Left ventricle myocardium inferior (tissue), 1 donor: ENCODE results near the gene CELF6. TPM values are rescaled to one million over a fixed set of nuclear protein-coding genes. Genes with fewer than 3 reads are reported as not detected.

ENCODE experiments used
- DNase-seq: peaks from one replicate; pipeline ENCODE4 v3.0.0-alpha.2; 2020
- H3K27ac ChIP-seq: fragments of 200-600 bp; replicated peaks from 2 replicates; pipeline ENCODE4 v1.8.0; 2021
- H3K27me3 ChIP-seq: fragments of 200-600 bp; 2 replicates; pipeline ENCODE4 v1.8.0; 2021; ENCODE audit warnings: low read depth
- H3K36me3 ChIP-seq: fragments of 200-600 bp; 2 replicates; pipeline ENCODE4 v1.8.0; 2021
- H3K4me1 ChIP-seq: fragments of 200-600 bp; 2 replicates; pipeline ENCODE4 v1.8.0; 2021
- H3K4me3 ChIP-seq: fragments of 200-600 bp; 2 replicates; pipeline ENCODE4 v1.8.0; 2021; ENCODE audit warnings: mild to moderate bottlenecking, moderate library complexity
- H3K9me3 ChIP-seq: fragments of 200-600 bp; replicated peaks from 2 replicates; pipeline ENCODE4 v1.8.0; 2021
- CTCF ChIP-seq: fragments of 200-600 bp; IDR thresholded peaks from 2 replicates; pipeline ENCODE4 v1.8.0; 2021; ENCODE audit warnings: antibody characterized with exemption, mild to moderate bottlenecking, borderline replicate concordance
- intact Hi-C: fragments of 100-400 bp; cut with micrococcal nuclease; formaldehyde crosslinking; loops from one replicate; pipeline ENCODE4 v1.11.0; 2022
- total RNA-seq: library from RNA; stranded (reverse); fragmentation: NEBNext Ultra II Directional; extraction: Animal tissue kit (Norgen Biotek cat#: 25700); gene quantifications from one replicate; pipeline ENCODE4 v1.2.1, GENCODE V29; 2021
- donor health status: DM: no; HTN: yes; CAD: no; lungs with severe emphysema.

CELF6 gene
- total RNA-seq, 1 donor from 2014 or later: 1.5 TPM

- H3K4me1 ChIP-seq: no peaks in the 10 kb centered on the region
- no peak overlapping the region for H3K4me3 ChIP-seq
- intact Hi-C loops: no loop called here
- no peaks in the 10 kb centered on the region for H3K27me3 ChIP-seq
- no peak for TF ChIP-seq CTCF
- H3K27ac ChIP-seq: no peak overlapping the region
- H3K9me3 ChIP-seq: no peaks in the 10 kb centered on the region
- no peak for DNase-seq
- H3K36me3 ChIP-seq: no peaks in the 10 kb centered on the region
These were observed 30.2 kb downstream of the CELF6 start for GRCh38 chr15:72289597-72290325.

- intact Hi-C loops: no loop called here
- no peak for DNase-seq
- no peak overlapping the region for H3K4me3 ChIP-seq
These were observed 31.0 kb downstream of the CELF6 start for GRCh38 chr15:72288796-72289596.

GRCh38 chr15:72285927-72286516, 33.9 kb downstream of the CELF6 start:
- H3K27me3 ChIP-seq: no peaks in the 10 kb centered on the region
- H3K9me3 ChIP-seq: no peaks in the 10 kb centered on the region
- no peaks in the 10 kb centered on the region for H3K36me3 ChIP-seq
- H3K4me3 ChIP-seq: no peak overlapping the region
- DNase-seq: peak; percentile 25
- no peaks in the 10 kb centered on the region for H3K4me1 ChIP-seq
- intact Hi-C loops: no loop called here
- no peak overlapping the region for H3K27ac ChIP-seq
- TF ChIP-seq CTCF: peak; percentile 67

More at GRCh38 chr15:72288796-72289596, 31.0 kb downstream of the CELF6 start:
- TF ChIP-seq CTCF: no peak
- no peak overlapping the region for H3K27ac ChIP-seq
- H3K27me3 ChIP-seq: no peaks in the 10 kb centered on the region
- no peaks in the 10 kb centered on the region for H3K9me3 ChIP-seq
- H3K4me1 ChIP-seq: no peaks in the 10 kb centered on the region
- no peaks in the 10 kb centered on the region for H3K36me3 ChIP-seq

- no peak overlapping the region for H3K4me3 ChIP-seq
- no peaks in the 10 kb centered on the region for H3K27me3 ChIP-seq
- no peak for DNase-seq
- no peaks in the 10 kb centered on the region for H3K9me3 ChIP-seq
- H3K4me1 ChIP-seq: no peaks in the 10 kb centered on the region
- H3K27ac ChIP-seq: no peak overlapping the region
- intact Hi-C loops: no loop called here
- TF ChIP-seq CTCF: no peak
- H3K36me3 ChIP-seq: no peaks in the 10 kb centered on the region
These were observed 34.6 kb downstream of the CELF6 start for GRCh38 chr15:72285402-72285801.

- intact Hi-C loops: no loop called here
- no peaks in the 10 kb centered on the region for H3K27me3 ChIP-seq
- no peaks in the 10 kb centered on the region for H3K36me3 ChIP-seq
- no peaks in the 10 kb centered on the region for H3K4me1 ChIP-seq
- no peaks in the 10 kb centered on the region for H3K9me3 ChIP-seq
- no peak overlapping the region for H3K27ac ChIP-seq
- TF ChIP-seq CTCF: no peak
- no peak overlapping the region for H3K4me3 ChIP-seq
- DNase-seq: no peak
These were observed 35.2 kb downstream of the CELF6 start for GRCh38 chr15:72284781-72285180.
